K562 (cell line): ENCODE results near the gene CRAMP1. TPM values are rescaled to one million over a fixed set of nuclear protein-coding genes. Genes with fewer than 3 reads are reported as not detected.

ENCODE experiments used
- ATAC-seq: fragments of 200-7000 bp; cut with Tn5 transposase; 3 replicates; pipeline ENCODE4 v1.9.1; 2020; ENCODE audit warnings: moderate library complexity
- BruUV-seq: library from RNA; stranded (reverse); fragments of 400-500 nt; replicated peaks from 2 replicates; lab custom pipeline; 2021; lab: Mats Ljungman, UMichigan
- CTCF ChIA-PET: fragments of 300-600 bp; formaldehyde crosslinking; extraction: SDS; loops from one replicate; lab custom pipeline; 2021; ENCODE audit warnings: low intra/inter-chr PET ratio; lab: Yijun Ruan, JAX
- POLR2A ChIA-PET: fragments of 300-600, 350-650 bp; sonication (Branson Sonifier 250); formaldehyde crosslinking; extraction: SDS; loops from one replicate; lab custom pipeline; 2021; ENCODE audit warnings: antibody characterized with exemption, inconsistent platforms; lab: Yijun Ruan, JAX
- DNase-seq, 4 experiments: peaks; one replicate each; pipeline versions ENCODE4 v3.0.0 to v3.0.0-alpha.2; 2011 to 2018; ENCODE audit warnings: low spot score in 3 of 4, mixed read lengths in 3 of 4; ENCODE audit errors: extremely low read depth in 1 of 4
- FAIRE-seq: peaks from 2 replicates; lab custom pipeline; 2011; peaks lifted over from hg19 to GRCh38; lab: Jason Lieb, UNC
- H2AFZ ChIP-seq: 2 replicates; pipeline ENCODE4 v1.6.0; 2011; ENCODE audit warnings: low read depth, low read length, control low read depth, inconsistent platforms
- H3K27ac ChIP-seq: fragments of 200-600 bp; 3 replicates; pipeline ENCODE4 v1.8.0; 2011; ENCODE audit warnings: low read depth, mild to moderate bottlenecking, control low read depth, inconsistent platforms, low read length, moderate library complexity, mixed read lengths; ENCODE audit errors: extremely low read depth
- H3K27me3 ChIP-seq, 2 experiments: fragments of 300-600 bp in 1 of 2; 2 replicates in 1 of 2; 3 replicates in 1 of 2; pipeline versions ENCODE4 v1.6.0 to v1.8.0; 2011; ENCODE audit warnings: inconsistent platforms in 2 of 2, low read length in 2 of 2, mild to moderate bottlenecking in 1 of 2, mixed read lengths in 1 of 2, moderate library complexity in 1 of 2; ENCODE audit not compliant: control insufficient read depth in 2 of 2, insufficient read depth in 2 of 2
- H3K36me3 ChIP-seq: fragments of 300-600 bp; 3 replicates; pipeline ENCODE4 v1.8.0; 2011; ENCODE audit warnings: mild to moderate bottlenecking, low read length, inconsistent platforms; ENCODE audit not compliant: control insufficient read depth, insufficient read depth
- H3K4me1 ChIP-seq, 2 experiments: fragments of 200-600 bp in 1 of 2; replicated peaks in 1 of 2; 2 replicates in 1 of 2; 3 replicates in 1 of 2; pipeline versions ENCODE4 v1.5.1 to v1.8.0; 2011; ENCODE audit warnings: inconsistent platforms in 2 of 2, low read length in 2 of 2, mild to moderate bottlenecking in 1 of 2, mixed read lengths in 1 of 2, moderate library complexity in 1 of 2; ENCODE audit not compliant: control insufficient read depth in 2 of 2, insufficient read depth in 2 of 2
- H3K4me2 ChIP-seq: 2 replicates; pipeline ENCODE4 v1.6.1; 2011; ENCODE audit warnings: low read length, control low read depth, inconsistent platforms, mixed read lengths; ENCODE audit not compliant: insufficient read depth
- H3K4me3 ChIP-seq: fragments of 200-600 bp; sonication (generic), shearing (Covaris generic); 2 replicates; pipeline ENCODE4 v1.5.1; 2016; ENCODE audit warnings: control low read depth, inconsistent platforms
- H3K79me2 ChIP-seq: fragments of 200-600 bp; 3 replicates; pipeline ENCODE4 v1.8.0; 2011; ENCODE audit warnings: low read length, inconsistent platforms; ENCODE audit not compliant: control insufficient read depth, insufficient read depth
- H3K9ac ChIP-seq, 2 experiments: 2 replicates each; pipeline versions ENCODE4 v1.6.0 to v1.6.1; 2011; ENCODE audit warnings: low read depth in 2 of 2, low read length in 2 of 2, control low read depth in 1 of 2, inconsistent platforms in 1 of 2, mild to moderate bottlenecking in 1 of 2, mixed read lengths in 1 of 2; ENCODE audit not compliant: insufficient read depth in 1 of 2
- H3K9me1 ChIP-seq: one replicate; pipeline ENCODE4 v1.6.0; 2011; ENCODE audit warnings: inconsistent platforms, mild to moderate bottlenecking, low read length, moderate library complexity; ENCODE audit not compliant: control insufficient read depth, insufficient read depth
- H3K9me3 ChIP-seq: replicated peaks from 2 replicates; pipeline ENCODE4 v1.5.1; 2011; ENCODE audit warnings: low read depth, low read length, inconsistent platforms; ENCODE audit not compliant: control insufficient read depth, insufficient read depth
- H4K20me1 ChIP-seq: replicated peaks from 2 replicates; pipeline ENCODE4 v1.6.1; 2011; ENCODE audit warnings: low read length, inconsistent platforms, mixed read lengths; ENCODE audit not compliant: control insufficient read depth, insufficient read depth
- C11orf30 ChIP-seq: fragments of 450-650 bp; IDR thresholded peaks from 2 replicates; pipeline ENCODE4 v1.6.1; 2016; ENCODE audit warnings: low read depth, mild to moderate bottlenecking
- HMBOX1 ChIP-seq: sonication (generic); IDR thresholded peaks from 2 replicates; pipeline ENCODE4 v1.6.1; 2016
- HNRNPL ChIP-seq: fragments of 200-400 bp; formaldehyde crosslinking; IDR thresholded peaks from 2 replicates; pipeline ENCODE4 v1.6.1; 2017; ENCODE audit warnings: low read depth, mild to moderate bottlenecking, low read length
- NCOA1 ChIP-seq: fragments of 450-650 bp; IDR thresholded peaks from 2 replicates; pipeline ENCODE4 v1.6.1; 2016; ENCODE audit warnings: low read depth
- NELFE ChIP-seq: IDR thresholded peaks from 2 replicates; pipeline ENCODE4 v1.6.1; 2011; ENCODE audit warnings: mild to moderate bottlenecking; ENCODE audit not compliant: insufficient read depth, insufficient read length
- PCBP2 ChIP-seq: fragments of 200-400 bp; formaldehyde crosslinking; IDR thresholded peaks from 2 replicates; pipeline ENCODE4 v1.6.1; 2018; ENCODE audit warnings: low read length, low read depth, mild to moderate bottlenecking, moderate library complexity; ENCODE audit not compliant: poor library complexity, severe bottlenecking
- RB1 ChIP-seq: fragments of 450-650 bp; IDR thresholded peaks from 2 replicates; pipeline ENCODE4 v1.6.1; 2017; ENCODE audit warnings: low read depth, mild to moderate bottlenecking
- SRSF3 ChIP-seq: fragments of 200-400 bp; formaldehyde crosslinking; IDR thresholded peaks from 2 replicates; pipeline ENCODE4 v1.6.1; 2016; ENCODE audit warnings: mild to moderate bottlenecking, low read length, moderate library complexity; ENCODE audit not compliant: insufficient read depth
- ZBTB1 ChIP-seq: sonication (generic); formaldehyde crosslinking; IDR thresholded peaks from 2 replicates; pipeline ENCODE4 v1.8.1; 2023; ENCODE audit warnings: missing genetic modification reagents, low read depth, mild to moderate bottlenecking, borderline replicate concordance
- ZNF263 ChIP-seq: sonication (generic); formaldehyde crosslinking; IDR thresholded peaks from 2 replicates; pipeline ENCODE4 v1.8.0; 2022; ENCODE audit warnings: mild to moderate bottlenecking, missing genetic modification reagents, borderline replicate concordance
- ZNF512 ChIP-seq: IDR thresholded peaks from 2 replicates; pipeline ENCODE4 v1.6.1; 2016; ENCODE audit warnings: missing genetic modification characterization, missing compliant biosample characterization
- ZNF518B ChIP-seq: fragments of 250-450 bp; sonication (Bioruptor Pico); IDR thresholded peaks from 2 replicates; pipeline ENCODE4 v1.5.0; 2021; ENCODE audit warnings: mild to moderate bottlenecking, moderate library complexity
- whole genome bisulfite sequencing: fragments of 100-300 bp; shearing (Covaris generic); methylation state at CpG from one replicate; pipeline ENCODE4 v1.1.6; 2016; ENCODE audit warnings: low coverage, mixed read lengths; ENCODE audit not compliant: insufficient coverage; ENCODE audit errors: missing lambda C conversion rate; 5-methylcytosine and 5-hydroxymethylcytosine counted together
- in situ Hi-C: fragments of 300-500 bp; cut with MboI; formaldehyde crosslinking; loops from 4 replicates; pipeline ENCODE4 v1.15.0; 2018; ENCODE audit warnings: inconsistent platforms, mixed read lengths
- intact Hi-C: fragments of 100-400 bp; cut with micrococcal nuclease; formaldehyde crosslinking; loops from 2 replicates; pipeline ENCODE4 v1.14.2; 2022
- polyA plus RNA-seq, 8 experiments: library from polyadenylated mRNA; depleted of rRNA in 4 of 8; stranded (reverse) in 5 of 8; unstranded in 3 of 8; fragments of >200 nt; fragmentation: Nextera tagmentation in 2 of 8; fragmentation: Illumina TruSeq in 1 of 8; extraction: Ambion mirVana in 2 of 8; extraction: Trizol in 1 of 8; gene quantifications; 2 replicates each; pipeline versions ENCODE4 v1.2.1 to v1.2.3, GENCODE V29; 2011 to 2014; ENCODE audit warnings: inconsistent platforms in 1 of 8, missing spikeins in 1 of 8
- total RNA-seq, 7 experiments: library from RNA; depleted of rRNA in 6 of 7; stranded (reverse); fragments of >200 nt in 6 of 7; fragmentation: Illumina TruSeq in 2 of 7; extraction: Trizol in 2 of 7; gene quantifications; 2 replicates each; pipeline versions ENCODE4 v1.2.1 to v1.2.3, GENCODE V29; 2011 to 2021; ENCODE audit warnings: low replicate concordance in 1 of 7

Gene CRAMP1
- total and polyA plus RNA-seq, 9 of the 15 experiments (the other 6 are each of a cell fraction or from before 2014, with no cell fraction given) = 0.52 to 20.8 (median 7.5) TPM

GRCh38 chr16:1662543-1662942 is 50.4 kb downstream of the CRAMP1 start:
- WGBS = 89% methylated on average over 10 of the region's 20 CpGs
- no peak for ATAC-seq
- Histone ChIP-seq H3K79me2 (no peaks in the 10 kb centered on the region), H3K9me1 (no peaks in the 10 kb centered on the region), H3K4me2 (no peak overlapping the region), H3K4me1 (peaks cover 0 to 9% of the 10 kb centered on the region in 2 experiments; a peak in 3 of 5 replicates), H3K27ac (no peak overlapping the region), H3K4me3 (no peak overlapping the region), H3K27me3 (no peaks in the 10 kb centered on the region), H2AFZ (no peak overlapping the region), H3K9me3 (no peaks in the 10 kb centered on the region), H3K9ac (peak overlapping the region in 1 of 2 experiments; percentile 2; a peak in 1 of 4 replicates), H4K20me1 (0 out of 2 replicates have a peak, but pooled peaks cover under 1% of the 10 kb centered on the region), H3K36me3 (peaks cover 91% of the 10 kb centered on the region; the same call in 2 of the 3 replicates)
- POLR2A ChIA-PET = interaction anchor here (0.6 kb wide), 1 partner anchor 115 kb away, joined by 3 read pairs; no protein-coding TSS in a partner anchor
- DNase-seq = no peak
- in situ Hi-C loops (no loop called here), intact Hi-C loops (no loop called here)
- no TSS peak for BruUV-seq
- no peak for TF ChIP-seq ZNF263 (CRISPR knock-in tag)
- no peak for TF ChIP-seq ZNF518B (CRISPR knock-in tag)
- TF ChIP-seq PCBP2 = no peak
- no peak for TF ChIP-seq C11orf30
- no peak for TF ChIP-seq NCOA1
- no peak for TF ChIP-seq HNRNPL
- no peak for TF ChIP-seq ZNF512
- no peak for TF ChIP-seq SRSF3
- no peak for TF ChIP-seq HMBOX1
- TF ChIP-seq RB1 = no peak
- TF ChIP-seq ZBTB1 (CRISPR knock-in tag) = no peak
- no peak for TF ChIP-seq NELFE
- CTCF ChIA-PET = no interaction called here
- no peak for FAIRE-seq
